Measurements from ENCODE around the gene ALPL. TPM values are rescaled to one million over a fixed set of nuclear protein-coding genes. Genes with fewer than 3 reads are reported as not detected.
"Not testable (repeated sequence)": the region's sequence is repeated elsewhere in the genome, so short reads cannot be mapped to it uniquely, and the experiment has no call there.

ALPL gene
- total and polyA plus RNA-seq, 7 donors, result 0.36 to 7.8 (median 2.3) TPM

DNA sequence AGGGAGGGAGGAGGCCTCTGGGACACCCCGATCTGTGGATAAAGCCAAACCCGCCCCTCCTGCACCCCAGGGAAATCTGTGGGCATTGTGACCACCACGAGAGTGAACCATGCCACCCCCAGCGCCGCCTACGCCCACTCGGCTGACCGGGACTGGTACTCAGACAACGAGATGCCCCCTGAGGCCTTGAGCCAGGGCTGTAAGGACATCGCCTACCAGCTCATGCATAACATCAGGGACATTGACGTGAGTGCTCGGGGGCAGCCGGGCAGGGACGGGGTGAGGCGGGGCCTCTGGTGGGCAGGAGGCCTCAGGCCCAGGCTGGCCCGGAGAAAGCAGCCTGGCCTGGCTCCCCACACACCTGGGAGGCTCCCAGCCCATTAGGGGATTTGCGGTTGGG, 54.7 kb downstream of the ALPL start:
- Histone ChIP-seq H3K36me3 (no peaks in the 10 kb centered on the region), H3K4me1 (no peaks in the 10 kb centered on the region), H3K9me3 (no peaks in the 10 kb centered on the region), H3K4me3 (no peak overlapping the region), H3K27ac (no peak overlapping the region), H3K27me3 (no peaks in the 10 kb centered on the region)
- intact Hi-C loops (cut with DNase I), result no loop called here
- TF ChIP-seq CTCF (IDR thresholded peaks at IDR 0.05), result no peak
- TF ChIP-seq POLR2A (IDR thresholded peaks at IDR 0.05), result no peak
- no peak for TF ChIP-seq POLR2AphosphoS5 (IDR thresholded peaks at IDR 0.05)
- TF ChIP-seq EP300 (IDR thresholded peaks at IDR 0.05), result no peak
- 92 to 94% methylated on average over 17 of the region's 17 CpGs for WGBS, 2 donors
- DNase-seq, result no peak

DNA sequence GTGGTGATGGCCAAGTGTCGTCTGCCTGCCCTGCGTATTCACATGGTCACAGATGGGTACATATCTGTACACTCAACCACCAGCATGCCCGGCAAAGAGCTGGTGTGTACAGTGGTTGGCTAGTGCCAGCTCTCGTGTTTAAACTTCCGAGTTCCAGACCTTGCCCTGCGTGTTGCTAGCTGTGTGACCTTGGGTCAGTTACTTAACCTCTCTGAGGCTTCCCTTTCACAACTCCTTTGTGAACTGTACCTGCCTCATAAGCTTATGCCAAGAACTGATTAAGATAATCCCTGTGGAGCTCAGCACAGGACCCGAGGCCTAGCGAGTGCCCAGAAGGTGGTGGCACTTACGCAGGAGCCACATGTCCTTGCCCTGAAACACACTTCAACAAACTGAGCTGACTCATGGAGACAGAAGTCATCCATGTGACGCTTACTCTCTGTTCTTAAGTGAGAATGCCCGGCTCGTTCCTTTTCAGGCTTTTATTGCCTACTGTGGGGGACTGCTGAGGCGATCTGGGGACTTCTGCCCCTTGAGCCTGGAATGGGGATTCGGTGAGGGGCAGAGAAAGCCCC, 55.4 kb downstream of the ALPL start:
- WGBS, 2 donors, result 81 to 90% methylated on average over 14 of the region's 14 CpGs

GRCh38 chr1:21565285-21565684, 56.1 kb downstream of the ALPL start:
- no peak overlapping the region for H3K27ac ChIP-seq
- 51 to 62% methylated on average over 8 of the region's 8 CpGs for WGBS, 2 donors
- H3K9me3 ChIP-seq, result no peaks in the 10 kb centered on the region
- H3K4me1 ChIP-seq, result no peaks in the 10 kb centered on the region
- H3K36me3 ChIP-seq, result no peaks in the 10 kb centered on the region
- intact Hi-C loops (cut with DNase I), result no loop called here
- H3K27me3 ChIP-seq, result no peaks in the 10 kb centered on the region
- H3K4me3 ChIP-seq, result no peak overlapping the region
- DNase-seq, result no peak
- TF ChIP-seq EP300 (IDR thresholded peaks at IDR 0.05) (no peak), CTCF (IDR thresholded peaks at IDR 0.05) (no peak), POLR2AphosphoS5 (IDR thresholded peaks at IDR 0.05) (no peak), POLR2A (IDR thresholded peaks at IDR 0.05) (no peak)

More for the DNA sequence above, 55.4 kb downstream of the ALPL start:
- intact Hi-C loops (cut with DNase I), result no loop called here
- H3K4me3 ChIP-seq, result no peak overlapping the region
- H3K27ac ChIP-seq, result no peak overlapping the region
- TF ChIP-seq EP300 (IDR thresholded peaks at IDR 0.05) (no peak), POLR2A (IDR thresholded peaks at IDR 0.05) (no peak), POLR2AphosphoS5 (IDR thresholded peaks at IDR 0.05) (no peak), CTCF (IDR thresholded peaks at IDR 0.05) (no peak)
- H3K36me3 ChIP-seq, result no peaks in the 10 kb centered on the region
- no peaks in the 10 kb centered on the region for H3K4me1 ChIP-seq
- DNase-seq, result no peak
- no peaks in the 10 kb centered on the region for H3K9me3 ChIP-seq
- no peaks in the 10 kb centered on the region for H3K27me3 ChIP-seq

DNA sequence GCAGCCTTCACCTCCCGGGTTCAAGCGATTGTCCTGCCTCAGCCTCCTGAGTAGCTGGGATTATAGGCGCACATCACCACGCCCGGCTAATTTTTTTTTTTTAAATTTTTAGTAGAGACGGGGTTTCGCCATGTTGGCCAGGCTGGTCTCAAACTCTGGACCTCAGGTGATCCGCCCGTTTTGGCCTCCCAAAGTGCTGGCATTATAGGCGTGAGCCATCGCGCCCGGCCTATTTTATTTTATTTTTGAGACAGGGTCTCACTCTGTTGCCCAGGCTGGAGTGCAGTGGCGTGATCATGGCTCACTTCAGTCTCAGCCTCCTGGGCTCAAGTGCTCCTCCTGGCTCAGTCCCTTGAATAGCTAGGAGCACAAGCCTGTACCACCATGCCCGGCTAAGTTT, 57.1 kb downstream of the ALPL start:
- DNase-seq; H3K4me1 ChIP-seq; H3K4me3 ChIP-seq; H3K27me3 ChIP-seq; H3K9me3 ChIP-seq; H3K27ac ChIP-seq; intact Hi-C loops (cut with DNase I); H3K36me3 ChIP-seq: not testable (repeated sequence)
- WGBS, 2 donors, result 88 to 93% methylated on average over 15 of the region's 15 CpGs

DNA sequence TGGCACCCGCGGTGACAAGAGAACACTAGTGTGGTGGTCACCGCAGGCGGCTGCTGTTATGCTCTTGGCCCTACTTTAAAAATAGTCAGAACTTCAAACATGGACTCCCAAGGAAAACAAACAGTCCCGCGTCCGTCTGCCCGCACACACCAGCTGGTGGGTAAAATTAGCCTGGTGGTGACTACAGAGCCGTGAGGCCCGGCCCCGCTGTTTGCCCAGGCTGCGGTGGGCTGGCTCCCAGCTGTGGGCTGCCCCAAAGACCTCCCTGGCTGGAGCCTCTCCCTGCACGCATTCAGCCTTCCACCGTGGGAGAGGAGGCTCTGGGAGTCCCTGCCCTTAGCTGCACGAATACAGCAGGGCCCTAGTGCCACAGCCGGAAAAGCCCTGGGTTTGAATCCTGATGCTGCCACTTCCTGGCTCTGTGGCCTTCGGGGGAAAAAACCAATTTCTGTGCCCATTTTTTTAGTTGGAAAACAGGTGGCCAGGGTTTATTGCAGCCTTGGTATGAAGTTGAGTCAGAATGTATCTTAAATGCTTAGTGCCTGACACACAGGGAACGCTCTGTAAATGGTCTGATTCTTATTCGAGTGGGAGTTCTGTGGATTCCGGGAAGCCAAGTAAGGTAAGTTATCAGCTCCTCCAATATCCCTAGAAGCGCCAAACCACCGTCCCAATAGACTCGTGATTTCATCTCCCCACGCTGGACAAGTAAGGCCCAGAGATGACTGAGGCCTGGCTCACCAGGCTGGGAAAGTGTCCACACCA, 58.2 kb downstream of the ALPL start:
- Histone ChIP-seq H3K27ac (no peak overlapping the region), H3K9me3 (no peaks in the 10 kb centered on the region), H3K36me3 (no peaks in the 10 kb centered on the region), H3K27me3 (no peaks in the 10 kb centered on the region), H3K4me1 (no peaks in the 10 kb centered on the region), H3K4me3 (no peak overlapping the region)
- intact Hi-C loops (cut with DNase I), result no loop called here
- no peak for DNase-seq
- 87 to 90% methylated on average over 24 of the region's 24 CpGs for WGBS, 2 donors
- no peak for TF ChIP-seq POLR2AphosphoS5 (IDR thresholded peaks at IDR 0.05)
- TF ChIP-seq POLR2A (IDR thresholded peaks at IDR 0.05), result no peak
- no peak for TF ChIP-seq CTCF (IDR thresholded peaks at IDR 0.05)
- no peak for TF ChIP-seq EP300 (IDR thresholded peaks at IDR 0.05)
